DMS 273 treated with DMSO at 0.1 percent for 48 hours (cell line): ENCODE results near the gene NFKBIB.

Experiments
- DNase-seq: peaks from one replicate; lab custom pipeline; 2025; lab: John Stamatoyannopoulos, UW

Gene NFKBIB

GRCh38 chr19:38904581-38905539 is 5.1 kb downstream of the NFKBIB start:
- DNase-seq, result no peak

DNA sequence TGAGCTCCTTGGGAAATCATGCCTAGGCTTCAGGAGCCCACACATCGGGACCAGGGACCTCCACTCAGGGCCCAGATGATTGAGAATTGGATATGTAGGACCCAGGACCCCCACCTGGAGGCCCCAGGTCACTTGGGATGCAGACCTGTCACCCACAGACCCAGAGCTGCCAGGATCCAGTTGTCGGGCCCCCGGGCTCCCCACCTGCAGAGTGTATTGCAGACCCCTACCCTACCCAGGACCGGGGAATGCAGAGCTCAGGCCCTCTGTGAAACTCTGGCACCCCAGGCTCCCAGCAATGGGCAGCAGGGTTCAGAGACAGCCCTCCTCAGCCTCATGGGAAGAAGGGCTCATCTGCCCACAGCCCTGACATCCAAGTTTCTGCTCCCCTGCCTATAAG is 5.9 kb downstream of the NFKBIB start:
- DNase-seq, result no peak

- DNase-seq, result no peak
Measured at GRCh38 chr19:38907227-38907626, 7.5 kb downstream of the NFKBIB start.

GRCh38 chr19:38907670-38908069 is 7.9 kb downstream of the NFKBIB start:
- DNase-seq, result no peak

- DNase-seq, result no peak
Measured at GRCh38 chr19:38908911-38909310, 9.1 kb downstream of the NFKBIB start.

GRCh38 chr19:38910488-38910887 is 10.7 kb downstream of the NFKBIB start:
- no peak for DNase-seq

DNA sequence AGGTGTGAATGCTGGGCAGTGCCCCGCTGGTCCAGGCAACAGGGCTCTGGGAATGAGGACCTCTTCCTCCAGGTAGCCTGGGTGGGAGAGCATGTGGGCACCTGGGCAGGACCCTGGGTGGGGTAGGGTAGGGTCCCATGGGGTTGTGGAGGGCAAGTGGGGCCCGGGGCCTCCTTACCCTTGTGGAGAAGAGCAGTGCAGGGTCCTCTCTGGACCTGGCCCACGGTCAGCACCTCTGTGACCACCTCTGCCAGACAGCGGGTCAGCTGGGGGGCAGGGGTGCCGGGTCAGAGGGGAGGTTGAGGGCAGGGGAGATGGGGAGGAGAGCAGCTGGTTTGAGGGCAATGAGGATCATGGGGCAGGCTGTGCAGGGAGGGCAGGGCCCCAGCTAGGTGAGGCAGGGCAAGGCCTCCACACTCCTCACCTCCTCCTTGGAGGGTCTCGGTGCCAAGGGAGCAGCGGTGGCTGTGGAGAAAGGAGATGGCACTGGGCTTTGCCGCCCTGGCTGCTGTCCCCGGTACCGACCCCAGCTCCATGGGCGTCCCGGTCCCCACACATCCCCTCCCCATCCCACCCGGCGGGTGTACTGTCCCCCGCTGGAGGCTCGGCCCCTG is 11.7 kb downstream of the NFKBIB start:
- DNase-seq, result no peak

- DNase-seq, result no peak
Measured at GRCh38 chr19:38912600-38913514, 13.1 kb downstream of the NFKBIB start.

DNA sequence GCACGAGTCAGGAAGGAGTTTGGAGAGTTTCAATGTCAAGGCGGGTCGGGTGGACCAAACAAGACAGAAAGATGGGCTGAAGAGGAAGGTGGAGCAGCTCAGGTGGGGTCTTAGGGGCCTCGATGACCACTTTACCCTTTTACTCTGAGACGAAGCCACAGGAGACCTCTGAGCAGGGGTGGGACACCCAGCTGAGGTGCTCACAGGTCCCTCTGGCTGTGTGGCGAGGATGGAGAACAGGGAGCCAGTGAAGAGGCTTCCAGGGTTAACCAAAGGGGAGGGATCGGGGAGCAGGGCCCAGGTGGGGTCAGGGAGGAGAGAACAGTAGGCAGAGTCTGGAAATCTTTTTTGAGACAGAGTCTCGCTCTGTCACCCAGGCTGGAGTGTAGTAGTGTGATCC is 14.2 kb downstream of the NFKBIB start:
- no peak for DNase-seq

DNA sequence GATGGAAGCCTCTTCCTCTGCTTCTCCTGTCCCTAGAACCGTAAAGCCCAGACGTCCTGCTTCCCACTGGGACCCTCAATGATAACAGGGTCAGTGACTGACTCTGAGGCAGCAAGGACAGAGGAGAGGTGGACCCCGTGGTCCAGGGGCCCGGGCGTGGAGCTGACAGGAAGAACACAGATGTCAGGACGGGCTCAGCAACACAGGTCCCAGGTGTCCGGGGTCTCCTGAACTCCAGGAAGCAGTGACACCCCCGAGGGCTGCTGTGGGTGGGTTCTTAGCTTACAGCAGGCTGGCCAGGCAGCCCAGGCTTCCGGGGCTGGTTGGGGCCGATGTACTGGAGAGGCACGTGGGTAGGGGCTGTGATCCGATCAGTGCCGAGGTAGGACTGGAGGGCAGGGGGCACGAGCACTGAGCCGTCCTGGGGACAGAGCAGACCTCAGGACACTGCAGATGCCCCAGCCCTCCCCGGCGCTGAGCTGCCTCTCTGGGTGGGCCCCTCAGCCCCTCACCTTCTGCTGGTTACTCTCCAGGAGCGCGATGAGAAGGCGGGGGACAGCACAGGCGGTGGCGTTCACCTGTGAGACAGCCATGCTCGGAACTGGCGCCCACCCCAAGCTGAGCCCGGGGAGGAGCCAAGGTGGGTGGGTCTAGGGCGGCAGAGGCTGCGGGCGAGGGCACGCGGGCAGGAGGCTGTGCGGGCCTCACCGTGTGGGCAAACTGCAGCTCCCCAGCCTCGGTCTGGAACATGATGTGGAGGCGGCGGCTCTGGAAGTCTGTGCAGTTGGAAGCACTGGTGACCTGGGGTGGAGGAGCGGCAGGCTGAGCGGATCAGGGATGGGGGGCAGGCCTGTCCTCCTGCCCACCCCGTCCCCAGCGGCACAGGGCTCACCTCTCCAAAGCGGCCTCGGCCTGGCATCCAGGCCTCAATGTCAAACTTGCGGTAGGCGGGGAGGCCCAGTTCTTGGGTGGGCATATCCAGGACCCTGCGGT is 15.9 kb downstream of the NFKBIB start:
- no peak for DNase-seq

GRCh38 chr19:38917516-38917915 is 17.7 kb downstream of the NFKBIB start:
- DNase-seq, result no peak

GRCh38 chr19:38917921-38918491 is 18.2 kb downstream of the NFKBIB start:
- DNase-seq, result no peak

GRCh38 chr19:38918526-38918925 is 18.8 kb downstream of the NFKBIB start:
- DNase-seq, result no peak

- DNase-seq, result no peak
Measured at GRCh38 chr19:38919837-38920601, 20.2 kb downstream of the NFKBIB start.

DNA sequence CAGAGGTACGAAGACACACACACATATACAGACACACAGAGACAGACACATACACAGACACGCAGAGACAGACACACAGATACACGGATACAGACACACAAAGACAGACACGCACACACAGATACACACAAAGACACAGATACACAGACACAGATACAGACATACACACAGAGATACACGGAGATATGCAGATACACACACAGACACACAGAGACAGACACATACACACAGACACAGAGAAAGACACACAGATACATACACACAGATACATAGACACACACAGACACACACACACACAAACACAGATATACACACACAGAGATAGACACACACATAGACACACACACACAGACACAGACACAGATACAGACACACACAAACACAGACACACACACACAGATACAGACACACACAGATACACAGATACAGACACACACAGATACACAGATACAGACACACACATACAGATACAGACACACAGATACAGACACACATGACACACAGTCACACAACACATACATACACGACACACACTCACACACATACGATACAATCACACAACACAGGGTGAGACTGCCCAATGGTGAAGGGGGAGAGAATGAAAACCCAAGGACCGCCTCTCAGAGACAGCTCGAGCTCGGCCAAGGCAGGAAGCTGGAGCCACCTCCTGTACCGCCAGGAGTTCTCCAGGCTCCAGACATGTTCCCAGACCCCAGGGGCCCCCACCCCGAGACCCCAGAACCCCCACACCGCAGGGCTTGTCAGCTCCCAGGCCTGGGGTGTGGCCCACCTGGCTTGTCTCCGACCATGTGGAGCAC is 21.0 kb downstream of the NFKBIB start:
- DNase-seq, result no peak

- DNase-seq, result no peak
Measured at GRCh38 chr19:38921420-38922274, 21.9 kb downstream of the NFKBIB start.

- DNase-seq, result no peak
Measured at GRCh38 chr19:38922482-38922881, 22.7 kb downstream of the NFKBIB start.

DNA sequence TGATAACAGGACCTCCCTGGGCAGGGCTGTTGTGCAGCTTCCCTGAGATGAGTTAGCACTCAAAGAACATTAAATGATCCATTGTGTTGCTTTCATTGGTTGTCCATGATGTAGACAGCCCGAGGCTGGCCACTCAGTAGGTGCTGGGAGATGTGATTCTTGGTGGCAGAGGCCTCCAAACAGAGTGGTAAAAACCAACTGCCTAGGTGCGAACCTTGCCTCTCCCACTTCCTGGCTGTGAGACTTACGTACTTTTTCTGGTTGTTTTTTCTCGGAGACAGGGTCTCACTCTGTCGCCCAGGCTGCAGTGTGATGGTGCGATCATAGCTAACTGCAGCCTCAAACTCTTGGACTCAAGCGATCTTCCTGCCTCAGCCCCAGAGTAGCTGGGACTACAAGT is 24.6 kb downstream of the NFKBIB start:
- no peak for DNase-seq
